GM12878 (cell line): ENCODE data around the gene ADCY2. TPM values are rescaled to one million over a fixed set of nuclear protein-coding genes. Genes with fewer than 3 reads are reported as not detected.

ENCODE experiments used
- ATAC-seq: fragments of 200-7000 bp; cut with Tn5 transposase; 3 replicates; pipeline ENCODE4 v1.9.1; 2020; ENCODE audit warnings: mild to moderate bottlenecking, moderate library complexity
- BruUV-seq: library from RNA; stranded (reverse); fragments of 400-500 nt; replicated peaks from 2 replicates; lab custom pipeline; 2021; lab: Mats Ljungman, UMichigan
- CTCF ChIA-PET: fragments of 300-600 bp; sonication (Branson Sonifier 250); formaldehyde crosslinking; extraction: SDS; loops from one replicate; lab custom pipeline; 2021; ENCODE audit warnings: inconsistent platforms; lab: Yijun Ruan, JAX
- POLR2A ChIA-PET: fragments of 350-600 bp; formaldehyde crosslinking; extraction: SDS; loops from one replicate; lab custom pipeline; 2021; ENCODE audit warnings: inconsistent platforms; lab: Charles Lee
- RAD21 ChIA-PET: fragments of 300-600 bp; sonication (Branson Sonifier 250); formaldehyde crosslinking; loops from one replicate; lab custom pipeline; 2023; ENCODE audit warnings: antibody characterized with exemption; ENCODE audit not compliant: unreplicated experiment; lab: Charles Lee
- SMC1A ChIA-PET: fragments of 300-600 bp; sonication (Branson Sonifier 250); formaldehyde crosslinking; loops from one replicate; lab custom pipeline; 2023; ENCODE audit not compliant: unreplicated experiment, uncharacterized antibody; lab: Charles Lee
- DNase-seq: peaks from one replicate; pipeline ENCODE4 v3.0.0-alpha.2; 2011; ENCODE audit warnings: low read depth, low spot score
- FAIRE-seq: peaks from 3 replicates; lab custom pipeline; 2011; peaks lifted over from hg19 to GRCh38; lab: Jason Lieb, UNC
- H2AFZ ChIP-seq: 2 replicates; pipeline ENCODE4 v1.6.0; 2011; ENCODE audit warnings: low read depth, low read length, control low read depth; ENCODE audit not compliant: control insufficient read depth
- H3K27ac ChIP-seq: 2 replicates; pipeline ENCODE4 v1.5.1; 2011; ENCODE audit warnings: control low read depth; ENCODE audit not compliant: control insufficient read depth, insufficient read depth
- H3K27me3 ChIP-seq, 2 experiments: replicated peaks in 1 of 2; 2 replicates each; pipeline versions ENCODE4 v1.6.0 to v1.6.1; 2011; ENCODE audit warnings: low read length in 1 of 2; ENCODE audit not compliant: control insufficient read depth in 2 of 2, insufficient read depth in 2 of 2
- H3K36me3 ChIP-seq, 2 experiments: 2 replicates each; pipeline ENCODE4 v1.5.1; 2011; ENCODE audit warnings: low read length in 1 of 2; ENCODE audit not compliant: control insufficient read depth in 2 of 2, insufficient read depth in 2 of 2
- H3K4me1 ChIP-seq: 2 replicates; pipeline ENCODE4 v1.6.1; 2011; ENCODE audit warnings: mild to moderate bottlenecking, low read length, moderate library complexity, mixed read lengths; ENCODE audit not compliant: control insufficient read depth, insufficient read depth
- H3K4me2 ChIP-seq: 2 replicates; pipeline ENCODE4 v1.6.0; 2011; ENCODE audit warnings: control low read depth; ENCODE audit not compliant: control insufficient read depth, insufficient read depth
- H3K4me3 ChIP-seq: fragments of 200-600 bp; sonication (generic); 2 replicates; pipeline ENCODE4 v1.5.1; 2016
- H3K79me2 ChIP-seq: 2 replicates; pipeline ENCODE4 v1.6.0; 2011; ENCODE audit warnings: low read length; ENCODE audit not compliant: control insufficient read depth, insufficient read depth
- H3K9ac ChIP-seq: 2 replicates; pipeline ENCODE4 v1.8.0; 2011; ENCODE audit warnings: low read length, control low read depth, mixed read lengths; ENCODE audit not compliant: control insufficient read depth, insufficient read depth
- H3K9me3 ChIP-seq: replicated peaks from 3 replicates; pipeline ENCODE4 v1.5.1; 2011; ENCODE audit warnings: mild to moderate bottlenecking, low read length; ENCODE audit not compliant: control insufficient read depth, insufficient read depth
- H4K20me1 ChIP-seq: 2 replicates; pipeline ENCODE4 v1.6.0; 2011; ENCODE audit not compliant: control insufficient read depth, insufficient read depth
- SIX5 ChIP-seq: IDR thresholded peaks from 2 replicates; pipeline ENCODE4 v1.6.1; 2011; ENCODE audit warnings: mild to moderate bottlenecking, low read depth, low read length, moderate library complexity; ENCODE audit not compliant: severe bottlenecking
- SREBF2 ChIP-seq: IDR thresholded peaks from 2 replicates; pipeline ENCODE4 v1.6.1; 2012; ENCODE audit warnings: mild to moderate bottlenecking, low read length
- WGBS: methylation state at CpG from one replicate; pipeline ENCODE4 v1.1.6; 2016; ENCODE audit warnings: low lambda C conversion rate; ENCODE audit not compliant: insufficient replicate concordance, insufficient coverage; ENCODE audit errors: missing lambda C conversion rate; 5-methylcytosine and 5-hydroxymethylcytosine counted together
- in situ Hi-C: fragments of 300-500 bp; cut with MboI; formaldehyde crosslinking; loops from 9 replicates; pipeline ENCODE4 v1.14.3; 2018; ENCODE audit warnings: mixed read lengths
- intact Hi-C: fragments of 100-400 bp; cut with micrococcal nuclease; formaldehyde crosslinking; loops from one replicate; pipeline ENCODE4 v1.14.2; 2022; ENCODE audit not compliant: unreplicated experiment
- polyA plus RNA-seq, 11 experiments: library from polyadenylated mRNA; depleted of rRNA in 4 of 11; unstranded in 6 of 11; stranded (reverse) in 5 of 11; fragments of >200 nt; fragmentation: Nextera tagmentation in 4 of 11; fragmentation: Illumina TruSeq in 1 of 11; extraction: Ambion mirVana in 4 of 11; extraction: Trizol in 1 of 11; gene quantifications; 1 replicate in 1 of 11; 2 replicates in 10 of 11; pipeline versions ENCODE4 v1.2.1 to v1.2.3, GENCODE V29; 2011 to 2016; ENCODE audit warnings: inconsistent platforms in 2 of 11, missing spikeins in 2 of 11, low read depth in 1 of 11
- total RNA-seq, 4 experiments: library from RNA; depleted of rRNA in 3 of 4; stranded (reverse); fragments of >200 nt in 3 of 4; fragmentation: Illumina TruSeq in 1 of 4; extraction: Trizol in 1 of 4; gene quantifications; 2 replicates each; pipeline versions ENCODE4 v1.2.1 to v1.2.3, GENCODE V29; 2013 to 2021
- TF ChIP-seq, protein P1 (sequence below): fragments of 150-350 bp; IDR thresholded peaks from 2 replicates; pipeline ENCODE4 v1.6.1; 2014; ENCODE audit warnings: mild to moderate bottlenecking, low read depth, low read length
- TF ChIP-seq, protein P2 (sequence below), 3 experiments: IDR thresholded peaks in 2 of 3; conservative IDR thresholded peaks in 1 of 3; 2 replicates each; pipeline ENCODE4 v1.5.1; 2011; ENCODE audit warnings: low read depth in 3 of 3, low read length in 3 of 3, mild to moderate bottlenecking in 3 of 3, control low read depth in 2 of 3, moderate library complexity in 2 of 3, inconsistent platforms in 1 of 3, mixed read lengths in 1 of 3; ENCODE audit not compliant: control insufficient read depth in 2 of 3, insufficient read depth in 1 of 3; ENCODE audit errors: extremely low read depth in 1 of 3

ADCY2 gene
- total and polyA plus RNA-seq, 10 of the 15 experiments (the other 5 are each of a cell fraction or from before 2014, with no cell fraction given): 0.07 to 0.26 TPM; not detected in 8

DNA sequence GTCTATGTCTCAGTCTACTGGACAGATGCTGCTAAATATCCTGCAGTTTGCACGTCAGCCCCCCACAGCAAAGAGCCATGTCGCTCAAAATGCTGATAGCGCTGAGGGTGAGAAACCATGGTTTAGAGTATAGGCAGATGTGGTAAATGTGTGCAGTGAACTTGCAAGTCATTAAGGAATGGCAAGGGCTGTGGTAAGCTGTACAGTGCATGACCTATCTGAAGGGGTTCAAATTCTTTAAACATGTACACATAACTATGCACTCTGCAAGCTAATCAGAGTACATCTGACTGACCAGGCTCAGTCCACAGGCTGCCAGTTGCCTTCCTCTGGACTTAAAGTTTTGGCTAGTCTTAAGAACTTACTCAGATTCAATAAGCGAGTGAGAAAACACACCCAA lies 284.3 kb downstream of the ADCY2 start:
- CTCF ChIA-PET: no interaction called here
- 40% methylated on average over 4 of the region's 4 CpGs for WGBS
- ATAC-seq (no peak), FAIRE-seq (no peak), DNase-seq (no peak)
- no peak overlapping the region for H3K4me3 ChIP-seq
- no peak overlapping the region for H3K9ac ChIP-seq
- intact Hi-C loops (no loop called here), in situ Hi-C loops (no loop called here)
- no peaks in the 10 kb centered on the region for H3K4me1 ChIP-seq
- no peak overlapping the region for H3K4me2 ChIP-seq
- no peaks in the 10 kb centered on the region for H4K20me1 ChIP-seq
- SMC1A ChIA-PET: no interaction called here
- TF ChIP-seq SIX5 (no peak), SREBF2 (no peak)
- TF ChIP-seq, protein P1, sequence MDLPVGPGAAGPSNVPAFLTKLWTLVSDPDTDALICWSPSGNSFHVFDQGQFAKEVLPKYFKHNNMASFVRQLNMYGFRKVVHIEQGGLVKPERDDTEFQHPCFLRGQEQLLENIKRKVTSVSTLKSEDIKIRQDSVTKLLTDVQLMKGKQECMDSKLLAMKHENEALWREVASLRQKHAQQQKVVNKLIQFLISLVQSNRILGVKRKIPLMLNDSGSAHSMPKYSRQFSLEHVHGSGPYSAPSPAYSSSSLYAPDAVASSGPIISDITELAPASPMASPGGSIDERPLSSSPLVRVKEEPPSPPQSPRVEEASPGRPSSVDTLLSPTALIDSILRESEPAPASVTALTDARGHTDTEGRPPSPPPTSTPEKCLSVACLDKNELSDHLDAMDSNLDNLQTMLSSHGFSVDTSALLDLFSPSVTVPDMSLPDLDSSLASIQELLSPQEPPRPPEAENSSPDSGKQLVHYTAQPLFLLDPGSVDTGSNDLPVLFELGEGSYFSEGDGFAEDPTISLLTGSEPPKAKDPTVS: no peak
- TF ChIP-seq, protein P2, sequence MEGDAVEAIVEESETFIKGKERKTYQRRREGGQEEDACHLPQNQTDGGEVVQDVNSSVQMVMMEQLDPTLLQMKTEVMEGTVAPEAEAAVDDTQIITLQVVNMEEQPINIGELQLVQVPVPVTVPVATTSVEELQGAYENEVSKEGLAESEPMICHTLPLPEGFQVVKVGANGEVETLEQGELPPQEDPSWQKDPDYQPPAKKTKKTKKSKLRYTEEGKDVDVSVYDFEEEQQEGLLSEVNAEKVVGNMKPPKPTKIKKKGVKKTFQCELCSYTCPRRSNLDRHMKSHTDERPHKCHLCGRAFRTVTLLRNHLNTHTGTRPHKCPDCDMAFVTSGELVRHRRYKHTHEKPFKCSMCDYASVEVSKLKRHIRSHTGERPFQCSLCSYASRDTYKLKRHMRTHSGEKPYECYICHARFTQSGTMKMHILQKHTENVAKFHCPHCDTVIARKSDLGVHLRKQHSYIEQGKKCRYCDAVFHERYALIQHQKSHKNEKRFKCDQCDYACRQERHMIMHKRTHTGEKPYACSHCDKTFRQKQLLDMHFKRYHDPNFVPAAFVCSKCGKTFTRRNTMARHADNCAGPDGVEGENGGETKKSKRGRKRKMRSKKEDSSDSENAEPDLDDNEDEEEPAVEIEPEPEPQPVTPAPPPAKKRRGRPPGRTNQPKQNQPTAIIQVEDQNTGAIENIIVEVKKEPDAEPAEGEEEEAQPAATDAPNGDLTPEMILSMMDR (IDR thresholded peaks at IDR 0.05 in 2 of 3, conservative IDR thresholded peaks at IDR 0.05 in 1 of 3; ENCODE audit: control insufficient read depth in 2 of 3, extremely low read depth in 1 of 3, insufficient read depth in 1 of 3, low read depth in 3 of 3, low read length in 3 of 3): no peak
- TF ChIP-seq, all 136 proteins: peak for 0
- H3K27ac ChIP-seq: no peak overlapping the region
- ChIA-PET RAD21 (no interaction called here), POLR2A (no interaction called here)
- no TSS peak for BruUV-seq
- H3K36me3 ChIP-seq: no peaks in the 10 kb centered on the region
- H3K79me2 ChIP-seq: no peaks in the 10 kb centered on the region
- no peak overlapping the region for H2AFZ ChIP-seq
- no peaks in the 10 kb centered on the region for H3K9me3 ChIP-seq
- no peaks in the 10 kb centered on the region for H3K27me3 ChIP-seq
